ENCODE measurements around the gene CHD9NB.

- TF ChIP-seq, protein P1, sequence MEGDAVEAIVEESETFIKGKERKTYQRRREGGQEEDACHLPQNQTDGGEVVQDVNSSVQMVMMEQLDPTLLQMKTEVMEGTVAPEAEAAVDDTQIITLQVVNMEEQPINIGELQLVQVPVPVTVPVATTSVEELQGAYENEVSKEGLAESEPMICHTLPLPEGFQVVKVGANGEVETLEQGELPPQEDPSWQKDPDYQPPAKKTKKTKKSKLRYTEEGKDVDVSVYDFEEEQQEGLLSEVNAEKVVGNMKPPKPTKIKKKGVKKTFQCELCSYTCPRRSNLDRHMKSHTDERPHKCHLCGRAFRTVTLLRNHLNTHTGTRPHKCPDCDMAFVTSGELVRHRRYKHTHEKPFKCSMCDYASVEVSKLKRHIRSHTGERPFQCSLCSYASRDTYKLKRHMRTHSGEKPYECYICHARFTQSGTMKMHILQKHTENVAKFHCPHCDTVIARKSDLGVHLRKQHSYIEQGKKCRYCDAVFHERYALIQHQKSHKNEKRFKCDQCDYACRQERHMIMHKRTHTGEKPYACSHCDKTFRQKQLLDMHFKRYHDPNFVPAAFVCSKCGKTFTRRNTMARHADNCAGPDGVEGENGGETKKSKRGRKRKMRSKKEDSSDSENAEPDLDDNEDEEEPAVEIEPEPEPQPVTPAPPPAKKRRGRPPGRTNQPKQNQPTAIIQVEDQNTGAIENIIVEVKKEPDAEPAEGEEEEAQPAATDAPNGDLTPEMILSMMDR (IDR thresholded peaks at IDR 0.05), result no peak
- no peak for TF ChIP-seq POLR2A (IDR thresholded peaks at IDR 0.05)
These were observed 38.4 kb downstream of the CHD9NB start for GRCh38 chr16:53014287-53014686.
